RPMI7951 (cell line): Measurements from ENCODE around the gene PTPA. TPM values are rescaled to one million over a fixed set of nuclear protein-coding genes. Genes with fewer than 3 reads are reported as not detected.
"Not testable (repeated sequence)": the region's sequence is repeated elsewhere in the genome, so short reads cannot be mapped to it uniquely, and the experiment has no call there.

Experiments
- DNase-seq: peaks from one replicate; pipeline ENCODE4 v3.0.0-alpha.2; 2012; ENCODE audit warnings: low read depth
- total RNA-seq: library from RNA; depleted of rRNA; stranded (reverse); fragments of >200 nt; shearing (Covaris generic); gene quantifications from 2 replicates; pipeline ENCODE4 v1.2.3, GENCODE V29; 2014

PTPA gene
- total RNA-seq, 1 experiment from 2014 or later: 75.8 TPM

DNA sequence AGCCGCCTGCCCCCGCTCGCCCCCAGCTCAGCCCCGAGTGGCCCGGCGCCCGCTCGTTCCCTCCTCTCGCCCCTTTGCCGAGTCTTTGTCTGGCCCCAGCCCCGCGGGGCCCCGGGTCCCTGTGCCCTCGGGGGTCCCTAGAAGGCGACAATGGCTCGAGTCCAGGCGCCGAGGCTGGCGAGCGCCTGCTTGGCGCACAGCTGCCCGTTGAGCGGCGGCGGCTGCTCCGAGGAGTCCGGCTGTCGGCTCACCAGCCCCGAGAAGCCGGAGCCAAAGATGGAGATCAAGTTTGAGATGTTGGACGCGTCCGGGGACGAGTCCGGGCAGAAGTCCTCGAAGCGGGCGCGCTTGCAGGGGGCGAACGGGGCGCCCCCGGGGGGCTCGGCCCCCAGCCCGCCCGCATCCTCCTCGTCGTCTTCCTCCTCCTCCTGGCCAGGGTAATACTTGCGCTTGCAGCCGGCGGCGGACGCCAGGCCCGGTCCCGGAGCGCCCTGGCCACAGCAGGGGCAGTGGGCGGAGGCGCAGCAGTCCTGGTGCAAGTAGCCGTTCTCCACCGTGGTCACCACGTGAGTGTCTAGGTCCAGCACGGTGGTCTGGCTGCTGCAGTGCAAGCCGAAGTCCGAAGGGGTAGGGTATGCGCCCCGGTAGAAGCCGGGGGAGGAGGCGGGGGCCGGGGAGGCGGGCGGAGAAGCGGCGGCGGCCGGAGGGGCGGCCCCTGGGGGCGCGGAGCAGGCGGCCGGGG lies 65.7 kb downstream of the PTPA start:
- no peak for DNase-seq

DNA sequence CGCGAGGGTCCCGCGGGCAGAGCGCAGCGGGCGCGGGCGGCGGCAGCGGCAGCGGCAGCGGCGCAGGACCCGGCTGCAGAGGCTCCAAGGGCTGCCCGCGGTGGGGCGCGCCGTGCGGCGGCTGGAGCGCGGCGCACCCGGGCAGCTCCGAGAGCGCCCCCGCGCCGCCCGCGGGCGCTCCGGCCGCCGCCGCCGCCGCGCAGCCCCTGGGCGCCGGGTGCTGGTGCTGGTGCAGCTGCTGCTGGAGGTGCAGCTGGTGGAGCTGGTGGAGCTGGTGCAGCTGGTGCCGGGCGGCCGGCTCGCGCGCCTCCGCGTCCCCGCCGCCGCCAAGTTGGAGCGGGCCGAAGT lies 66.2 kb downstream of the PTPA start:
- no peak for DNase-seq

DNA sequence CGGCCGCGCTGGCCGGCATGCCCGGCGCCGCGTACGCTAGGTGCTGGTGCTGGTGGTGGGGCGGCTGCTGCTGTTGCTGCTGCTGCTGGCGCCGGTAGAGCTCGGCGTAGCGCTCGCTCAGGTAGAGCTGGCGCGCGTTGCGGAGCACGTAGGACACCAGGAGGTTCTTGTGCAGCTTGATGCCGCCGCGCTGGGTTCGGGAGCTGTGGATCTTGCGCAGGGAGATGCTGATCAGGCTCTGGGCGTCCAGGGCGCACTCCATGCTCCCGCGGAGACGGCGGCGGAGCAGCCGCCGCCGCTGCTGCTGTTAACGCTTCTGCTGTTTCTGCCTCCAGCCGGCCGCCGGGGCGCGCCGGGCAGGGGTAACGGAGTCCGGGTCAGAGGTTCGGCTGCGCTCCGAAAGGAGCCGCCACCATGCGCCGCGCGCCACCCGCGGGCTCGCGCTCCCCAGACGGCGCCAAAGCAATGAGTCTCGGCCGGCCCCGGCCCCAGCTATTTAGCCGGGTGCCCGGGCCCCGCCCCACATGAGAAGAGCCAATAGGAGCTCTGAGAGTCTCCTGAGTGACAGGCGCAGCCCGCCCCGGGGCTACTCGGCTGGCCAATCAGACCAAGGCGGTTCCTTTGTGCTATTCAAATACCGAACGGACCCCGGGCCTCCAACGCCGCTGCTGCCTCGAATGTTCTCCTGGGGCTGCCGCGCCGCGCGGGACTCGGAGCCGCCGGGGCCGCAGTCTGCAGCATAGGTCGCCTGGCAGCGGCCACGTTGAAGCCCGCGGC lies 66.8 kb downstream of the PTPA start, which contains the start of gene IER5L:
Gene IER5L (minus strand): TSS at position 471 of the 777 bp plus-strand sequence. CDS start 209 bp downstream, at position 262.
- peak; percentile 93 for DNase-seq

DNA sequence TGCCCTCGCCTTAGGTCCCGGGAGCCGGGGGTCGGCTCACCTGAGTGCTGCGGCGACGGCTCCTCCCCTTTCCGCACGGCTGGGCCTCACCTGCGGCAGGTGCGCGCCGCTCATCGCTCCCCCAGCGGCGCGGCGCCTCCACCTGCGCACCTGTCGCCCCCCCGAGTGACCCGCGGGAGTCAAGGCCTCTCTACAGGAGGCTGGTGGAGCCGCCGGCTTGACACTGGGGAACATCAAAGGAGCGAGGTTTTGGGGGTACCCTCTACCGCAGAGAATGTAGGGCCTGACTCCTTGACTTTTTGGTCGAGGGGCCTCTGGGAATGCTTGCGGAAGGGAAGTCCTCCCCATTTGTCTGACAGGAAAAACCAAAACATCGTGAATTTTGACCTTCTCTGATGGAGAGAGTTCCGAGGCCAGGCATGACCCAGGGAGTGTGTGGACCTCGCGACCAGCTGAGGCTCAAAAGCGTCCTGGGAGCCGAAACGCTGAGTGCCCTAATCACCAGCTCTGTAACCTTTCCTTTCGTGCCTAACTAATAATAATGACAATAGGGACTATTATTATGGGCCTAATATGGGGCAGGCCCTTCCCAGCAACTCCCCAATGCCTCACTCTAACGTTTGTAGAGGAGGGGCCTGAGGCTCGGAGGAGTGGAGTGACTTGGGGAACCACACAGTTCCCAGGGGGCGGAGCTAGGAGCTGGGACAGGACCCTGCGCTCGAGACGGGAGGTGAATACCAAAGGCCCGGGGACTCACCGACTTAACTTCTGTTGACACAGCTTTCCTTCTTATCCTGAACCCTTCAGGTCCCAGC lies 67.6 kb downstream of the PTPA start:
- no peak for DNase-seq

DNA sequence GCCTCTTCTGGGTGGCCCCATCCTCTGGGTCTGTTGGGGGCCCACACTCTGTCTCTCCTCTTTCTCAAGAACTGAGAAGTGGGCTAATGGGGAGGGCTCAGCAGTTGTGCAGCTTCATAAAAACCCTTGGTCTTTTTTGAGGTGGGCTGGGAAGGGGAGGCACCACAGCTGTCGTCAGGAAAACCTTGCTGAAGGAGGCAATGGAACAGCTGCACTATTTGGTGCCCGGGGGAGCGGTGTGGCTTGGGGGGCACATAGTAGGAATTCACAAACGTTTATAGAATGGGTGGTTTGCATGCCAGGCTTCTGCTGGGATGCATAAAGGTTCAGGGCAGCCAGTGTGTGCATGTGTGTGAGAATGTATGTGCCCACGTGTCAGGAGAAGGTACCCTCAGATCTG lies 70.0 kb downstream of the PTPA start:
- DNase-seq: no peak

DNA sequence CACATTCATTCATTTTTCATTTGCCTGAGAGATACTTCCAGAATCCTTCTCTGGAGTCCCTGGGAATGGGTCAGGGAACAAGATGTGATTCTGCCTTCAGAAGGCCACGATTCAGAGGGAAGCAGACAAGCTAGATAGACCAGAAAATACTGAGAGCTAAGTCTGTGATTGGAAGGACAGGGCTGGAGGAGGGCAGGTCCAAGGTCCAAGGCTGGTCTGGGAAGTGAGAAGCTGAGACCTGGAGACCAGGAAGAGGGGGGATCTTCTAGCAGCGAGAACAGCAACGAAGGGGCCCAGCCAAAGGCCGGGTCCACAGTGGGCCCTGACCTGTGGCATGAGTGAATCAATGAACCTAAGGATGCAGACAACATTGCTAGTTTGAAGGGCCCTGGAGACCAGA lies 70.9 kb downstream of the PTPA start:
- no peak for DNase-seq

DNA sequence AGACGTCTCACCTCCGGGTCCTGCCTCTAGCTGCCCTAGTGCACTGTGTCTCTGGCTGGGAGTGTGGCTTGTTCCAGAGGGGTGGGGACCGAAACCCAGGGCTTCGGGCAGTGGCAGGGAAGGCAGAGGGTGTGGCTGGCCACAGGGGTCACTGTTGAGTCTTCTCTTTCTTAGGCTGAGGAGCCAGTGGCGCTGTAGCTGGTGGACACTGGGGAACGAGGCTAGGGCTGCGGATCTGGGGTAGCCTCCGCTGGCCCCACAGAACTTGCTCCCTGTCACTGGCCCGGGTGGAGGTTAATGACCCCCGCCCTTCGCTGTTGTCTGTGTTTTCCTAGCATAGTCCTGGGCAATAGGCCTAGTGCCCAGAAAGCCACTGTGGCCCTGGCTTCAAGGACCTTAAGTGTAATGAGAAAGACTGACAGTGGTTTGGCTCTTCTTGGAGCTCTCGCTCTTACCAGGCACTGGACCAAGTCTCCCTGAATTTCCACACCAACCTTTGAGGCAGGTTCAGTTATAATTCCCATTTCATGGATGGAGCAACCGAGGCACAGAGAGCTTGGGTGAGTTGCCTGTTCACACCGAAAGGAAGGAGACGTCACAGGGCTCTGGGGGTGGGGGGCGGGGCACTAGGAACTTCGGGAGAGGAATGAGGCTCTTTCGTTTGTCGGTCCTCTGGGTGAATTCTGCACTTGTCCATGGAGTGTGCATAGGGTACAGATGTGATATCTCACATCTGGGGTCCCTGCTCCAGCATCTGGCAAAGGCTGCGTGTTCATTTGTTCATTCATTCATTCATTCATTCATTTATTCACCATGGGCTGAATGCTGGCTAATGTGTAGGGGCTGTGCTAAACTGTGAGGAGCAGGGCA lies 71.6 kb downstream of the PTPA start:
- DNase-seq: peak; percentile 39

DNA sequence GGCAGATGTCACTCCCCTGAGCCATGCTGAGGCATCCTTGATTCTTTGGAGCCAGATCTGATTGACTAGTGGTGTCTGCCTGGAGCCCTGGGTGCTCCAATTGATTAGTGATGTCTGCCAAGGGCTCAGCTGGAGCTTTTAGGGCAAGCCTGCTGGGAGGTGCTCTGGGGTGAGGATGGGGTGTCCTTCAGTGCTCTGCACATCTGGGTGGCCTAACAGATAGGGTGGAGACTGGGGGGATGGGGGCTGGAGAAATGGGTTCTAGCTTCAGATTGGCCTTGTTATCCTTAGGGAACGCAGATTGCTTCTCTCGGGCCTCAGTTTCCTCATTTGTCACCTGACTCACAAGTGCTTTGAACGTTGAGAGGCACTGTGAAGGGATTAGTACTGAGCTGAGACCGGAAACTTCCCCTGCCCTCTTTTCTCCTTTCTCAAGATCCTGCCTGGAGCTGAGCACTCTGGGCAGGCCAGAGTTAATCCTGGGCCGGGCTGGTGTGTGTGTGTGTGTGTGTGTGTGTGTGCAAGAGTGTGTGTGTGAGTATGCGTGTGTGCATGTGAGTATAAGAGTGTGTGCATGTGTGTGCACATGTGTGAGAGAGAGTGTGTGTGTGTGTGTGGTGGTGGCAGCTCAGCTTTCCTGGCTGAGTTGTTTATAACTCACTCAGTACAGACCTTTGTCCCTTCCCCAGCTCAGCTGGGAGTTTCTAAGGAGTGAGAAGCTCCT lies 72.4 kb downstream of the PTPA start:
- DNase-seq: no peak

DNA sequence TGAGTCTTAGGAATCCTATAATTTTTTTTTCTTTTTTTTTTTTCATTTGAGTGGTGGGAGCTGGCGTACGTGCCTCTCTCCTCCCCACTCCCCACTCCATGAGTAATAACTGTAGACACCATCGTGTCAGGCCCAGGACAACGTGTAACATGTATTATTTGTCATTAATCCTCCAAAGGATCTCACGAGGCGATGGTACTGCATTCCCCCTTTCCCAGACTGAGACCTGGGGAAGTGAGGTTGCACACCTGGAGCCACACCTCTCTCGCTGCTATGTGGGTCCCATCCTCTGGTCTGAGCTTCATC lies 73.0 kb downstream of the PTPA start:
- no peak for DNase-seq

DNA sequence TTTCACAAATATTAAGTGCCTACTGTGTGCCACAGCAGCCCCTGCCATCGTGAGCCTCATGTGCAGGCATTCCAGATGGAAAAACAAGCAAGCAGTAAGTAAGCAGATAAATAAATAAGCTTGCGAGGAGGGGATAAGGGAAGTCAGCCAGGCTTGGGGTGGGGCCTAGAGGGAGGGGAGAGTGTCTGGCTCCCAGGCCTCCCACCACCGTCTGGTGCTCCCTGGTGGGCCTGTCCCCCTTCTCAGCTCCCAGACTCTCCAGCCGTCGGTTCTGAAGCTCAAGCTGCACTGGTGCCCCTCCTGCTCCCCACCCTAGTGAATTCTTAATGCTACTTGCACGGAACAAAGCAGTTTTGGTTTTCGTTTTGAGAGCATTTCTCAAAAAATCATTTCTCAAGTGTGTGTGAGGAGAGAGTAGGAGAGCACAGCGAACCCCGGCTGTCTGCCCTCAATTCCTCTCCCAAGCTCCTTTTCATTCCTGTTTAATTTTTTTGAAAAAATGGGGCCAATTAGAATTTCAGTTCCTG lies 73.4 kb downstream of the PTPA start:
- no peak for DNase-seq

DNA sequence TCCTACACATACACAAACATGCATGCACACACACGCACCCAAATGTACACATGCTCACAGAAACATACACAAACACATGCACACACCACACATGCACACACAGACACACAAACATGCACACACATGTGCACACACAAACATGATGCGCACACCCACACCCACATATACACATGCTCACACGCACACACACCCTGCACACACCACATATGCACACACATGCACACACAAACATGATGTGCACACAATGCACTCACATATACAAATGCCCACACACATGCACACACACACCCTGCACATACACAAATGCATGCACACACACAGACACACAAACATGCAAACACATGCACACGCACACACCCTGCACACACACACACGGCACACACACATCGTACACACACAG lies 74.2 kb downstream of the PTPA start:
- no peak for DNase-seq

DNA sequence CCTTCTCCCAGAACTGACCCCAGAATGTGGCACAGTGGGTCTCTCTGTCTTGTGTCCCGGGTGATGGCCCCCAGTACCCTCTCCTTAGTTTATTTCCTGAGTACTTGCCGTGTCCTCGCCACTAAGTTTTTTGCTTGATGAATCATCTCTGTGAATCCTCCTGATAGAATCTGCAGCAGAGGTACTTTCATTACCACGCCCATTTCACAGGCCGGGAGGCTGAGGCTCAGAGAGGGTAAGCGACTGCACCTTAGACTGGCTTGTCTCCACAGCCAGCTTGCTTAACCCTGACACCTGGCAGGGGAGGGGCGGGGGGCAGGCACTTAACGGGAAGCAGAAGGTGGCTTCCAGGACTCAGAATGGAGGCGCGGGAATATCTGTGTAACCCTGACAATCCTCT lies 74.8 kb downstream of the PTPA start:
- DNase-seq: no peak

DNA sequence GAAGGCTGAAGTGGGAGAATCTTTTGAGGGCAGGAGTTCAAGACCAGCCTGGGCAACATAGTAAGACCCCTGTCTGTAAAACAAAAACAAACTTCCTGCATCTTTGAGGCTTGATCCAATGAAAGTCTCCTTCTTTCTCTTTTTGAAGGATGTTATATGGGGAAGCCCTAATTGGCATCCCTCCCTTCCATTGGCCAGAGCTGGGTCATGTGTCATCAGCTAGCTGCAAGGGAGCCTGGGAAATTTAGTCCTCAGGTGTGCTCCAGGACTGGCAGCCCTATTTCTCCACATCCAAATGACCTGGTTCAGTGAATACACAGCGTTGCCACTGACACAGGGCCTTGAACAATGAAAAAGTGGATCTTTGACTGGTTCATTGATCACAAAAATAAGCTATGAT lies 75.8 kb downstream of the PTPA start:
- DNase-seq: no peak

DNA sequence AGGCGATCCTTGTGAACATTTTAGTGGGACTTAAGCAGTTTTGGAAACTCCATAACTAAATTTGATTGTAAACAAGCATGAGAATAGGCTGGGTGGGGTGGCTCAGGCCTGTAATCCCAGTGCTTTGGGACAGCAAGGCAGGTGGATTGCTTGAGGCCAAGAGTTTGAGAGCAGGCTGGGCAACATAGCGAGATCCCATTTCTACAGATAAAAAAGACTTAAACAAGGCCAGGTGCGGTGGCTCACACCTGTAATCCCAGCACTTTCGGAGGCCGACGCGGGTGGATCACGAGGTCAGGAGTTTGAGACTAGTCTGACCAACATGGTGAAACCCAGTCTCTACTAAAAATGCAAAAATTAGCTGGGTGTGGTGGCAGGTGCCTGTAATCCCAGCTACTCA lies 78.8 kb downstream of the PTPA start:
- not testable (repeated sequence) for DNase-seq

DNA sequence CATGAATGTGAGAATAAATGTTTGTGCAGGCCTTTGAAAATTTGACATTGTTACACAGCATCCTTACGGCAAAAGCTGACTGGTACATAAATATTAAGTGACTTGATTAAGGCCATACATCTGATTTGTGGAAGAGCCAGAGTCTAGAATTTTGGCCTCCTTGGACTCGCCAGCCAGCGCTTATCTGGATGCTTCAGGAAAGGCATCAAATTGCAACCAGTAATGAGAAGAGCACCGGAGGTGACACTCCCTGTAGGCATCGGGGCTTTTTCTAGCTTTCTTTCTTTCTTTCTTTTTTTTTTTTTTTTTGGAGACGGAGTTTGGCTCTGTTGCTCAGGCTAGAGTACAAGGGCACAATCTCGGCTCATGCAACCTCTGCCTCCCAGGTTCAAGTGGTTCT lies 80.0 kb downstream of the PTPA start:
- no peak for DNase-seq

DNA sequence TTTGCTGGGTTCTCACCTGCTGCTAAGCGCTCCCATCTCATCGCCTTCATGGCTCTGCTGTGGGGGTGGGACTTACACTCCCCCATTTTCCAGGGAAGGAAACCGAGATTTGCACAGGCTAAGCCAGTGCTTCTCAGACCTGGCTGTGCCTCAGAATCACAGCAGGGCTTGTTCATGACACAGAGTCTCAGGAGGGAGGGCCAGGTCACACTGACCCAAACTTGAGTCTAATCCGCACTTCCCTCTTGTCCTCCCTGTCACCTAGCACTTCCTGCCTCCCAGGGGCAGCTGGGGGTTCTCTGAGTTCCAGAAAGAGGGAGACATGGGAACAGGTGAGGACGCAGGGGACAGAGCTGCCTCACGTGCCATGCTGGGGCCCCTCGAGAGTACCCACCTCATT lies 82.4 kb downstream of the PTPA start:
- no peak for DNase-seq

DNA sequence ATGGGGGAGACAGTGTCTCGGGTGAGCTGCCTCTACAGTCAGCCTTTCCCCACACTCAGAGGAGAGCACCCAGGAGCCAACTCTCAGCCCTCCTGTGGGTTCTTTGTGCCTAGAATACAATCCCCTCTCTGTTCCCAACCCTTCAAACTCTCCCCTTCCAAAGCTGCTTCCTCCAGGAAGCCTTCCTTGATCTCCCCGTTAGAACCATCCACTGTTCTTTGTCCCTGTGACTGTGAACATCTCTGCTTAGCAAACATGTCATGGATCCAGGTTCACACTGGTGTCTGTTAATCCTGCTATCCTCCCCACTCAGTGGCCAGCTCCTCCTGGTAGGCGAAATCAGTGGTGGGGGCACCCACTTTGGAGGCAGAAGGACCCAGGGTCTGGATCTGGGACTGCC lies 83.0 kb downstream of the PTPA start:
- no peak for DNase-seq

DNA sequence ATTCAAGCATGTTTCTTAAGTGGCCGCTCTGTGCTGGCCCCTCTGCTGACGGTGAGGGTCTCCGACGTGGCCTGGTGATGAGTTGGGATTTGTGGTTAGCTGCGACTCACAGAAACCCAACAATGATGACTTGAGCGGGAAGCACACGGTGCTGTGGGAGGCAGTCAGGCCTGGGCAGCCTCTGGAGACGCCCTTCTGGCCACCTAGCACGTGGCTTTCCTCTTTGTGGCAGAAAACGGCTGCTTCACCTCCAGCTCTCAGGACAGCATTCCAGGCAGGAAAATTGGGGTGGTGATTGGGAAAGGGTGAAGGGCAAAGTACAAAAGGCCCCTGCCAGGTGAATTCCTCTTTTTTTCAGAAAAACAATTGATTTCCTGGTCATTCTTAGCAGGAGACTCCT lies 84.4 kb downstream of the PTPA start:
- DNase-seq: no peak

DNA sequence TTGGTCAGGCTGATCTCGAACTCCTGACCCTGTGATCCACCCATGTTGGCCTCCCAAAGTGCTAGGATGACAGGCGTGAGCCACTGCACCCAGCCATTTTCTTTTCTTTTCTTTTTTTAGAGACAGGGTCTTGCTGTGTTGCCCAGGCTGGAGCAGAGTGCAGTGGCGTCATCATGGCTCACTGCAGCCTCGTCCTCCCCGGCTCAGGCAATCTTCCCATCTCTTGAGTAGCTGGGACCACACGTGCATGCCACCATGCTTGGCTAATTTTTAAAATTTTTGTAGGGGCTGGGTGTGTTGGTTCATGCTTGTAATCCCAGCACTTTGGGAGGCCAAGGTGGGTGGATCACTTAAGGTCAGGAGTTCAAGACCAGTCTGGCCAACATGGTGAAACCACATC lies 85.8 kb downstream of the PTPA start:
- not testable (repeated sequence) for DNase-seq

DNA sequence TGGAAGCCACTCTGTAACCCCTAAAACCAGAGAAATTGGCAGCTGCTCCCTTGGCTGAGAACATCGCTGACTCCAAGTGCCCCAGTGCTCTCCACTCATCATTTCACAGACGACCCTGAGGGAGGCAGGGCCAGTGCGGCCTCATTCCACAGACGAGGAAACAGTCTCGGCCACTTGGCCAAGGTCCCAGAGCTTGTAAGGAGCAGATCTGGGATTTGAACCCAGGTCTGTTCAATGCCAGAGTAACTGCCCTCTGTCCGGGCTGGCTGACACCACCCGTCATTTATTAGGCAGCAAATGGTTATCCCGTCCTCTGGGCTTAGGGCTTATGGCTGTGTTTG lies 86.7 kb downstream of the PTPA start:
- no peak for DNase-seq
